GM23248 (cell line): ENCODE data around the gene VPS8.

Experiments
- EZH2 ChIP-seq: fragments of 200-600 bp; sonication (generic); IDR thresholded peaks from 2 replicates; pipeline ENCODE4 v1.6.1; 2018; ENCODE audit warnings: antibody characterized with exemption, mild to moderate bottlenecking; ENCODE audit not compliant: insufficient read depth, poor library complexity, severe bottlenecking
- EZH2phosphoT487 ChIP-seq: fragments of 200-600 bp; sonication (generic); IDR thresholded peaks from 2 replicates; pipeline ENCODE4 v1.6.1; 2018; ENCODE audit warnings: antibody characterized with exemption, moderate library complexity, mild to moderate bottlenecking, low read depth; ENCODE audit not compliant: insufficient read depth

DNA sequence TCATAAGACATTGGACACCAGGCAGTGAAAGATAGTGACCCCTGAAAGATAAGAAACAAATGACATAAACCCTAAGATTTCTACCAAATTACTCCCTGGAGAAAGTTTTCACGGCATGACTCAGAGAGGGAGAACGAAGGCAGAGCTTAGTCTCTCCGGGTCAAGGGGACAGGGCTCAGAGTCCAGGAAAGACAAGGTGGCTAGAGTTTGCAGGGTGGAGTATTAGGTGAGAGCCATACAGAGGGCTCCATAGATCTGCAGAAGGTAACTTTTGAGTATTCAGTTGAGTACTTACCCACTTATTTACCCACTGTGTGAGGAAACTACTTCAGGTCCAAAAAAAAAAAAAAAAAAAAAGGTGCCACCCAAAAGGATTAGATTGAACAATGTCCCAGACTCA lies 197.7 kb downstream of the VPS8 start:
- TF ChIP-seq EZH2phosphoT487 (no peak), EZH2 (no peak)
